NB4 (cell line): ENCODE data around the gene OLFML2B.

Source experiments
- MYC ChIP-seq: IDR thresholded peaks from 2 replicates; pipeline ENCODE4 v1.6.1; 2011; ENCODE audit warnings: low read depth, low read length
- POLR2A ChIP-seq: IDR thresholded peaks from 2 replicates; pipeline ENCODE4 v1.6.1; 2011; ENCODE audit warnings: mild to moderate bottlenecking; ENCODE audit not compliant: insufficient read length; ENCODE audit errors: extremely low read depth
- TF ChIP-seq, protein P1 (sequence below): IDR thresholded peaks from one replicate; pipeline ENCODE4 v1.5.1; 2012; ENCODE audit warnings: low read depth, low read length
- TF ChIP-seq, protein P2 (sequence below): IDR thresholded peaks from 2 replicates; pipeline ENCODE4 v1.6.1; 2011; ENCODE audit warnings: low read depth, low read length

DNA sequence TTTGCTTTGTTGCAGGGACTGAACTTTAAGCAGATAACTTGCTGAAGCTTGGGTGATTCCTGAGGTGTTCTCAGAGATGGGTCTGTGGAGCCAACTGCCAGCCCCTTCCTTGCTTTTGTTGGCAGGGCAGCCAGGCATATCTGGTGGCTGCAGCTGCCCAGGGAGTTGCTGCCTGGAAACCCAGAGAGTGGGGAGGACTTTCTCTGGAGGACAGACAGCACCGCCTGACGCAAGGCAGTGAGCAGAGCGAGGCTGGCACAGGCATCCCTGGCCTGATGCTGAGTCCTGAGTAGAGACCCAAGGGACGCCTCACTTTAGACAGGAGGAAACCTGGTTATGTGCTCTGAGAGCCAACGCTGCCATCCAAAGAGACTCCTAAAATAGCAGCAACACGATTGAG lies 9.8 kb upstream of the OLFML2B start:
- TF ChIP-seq, protein P1, sequence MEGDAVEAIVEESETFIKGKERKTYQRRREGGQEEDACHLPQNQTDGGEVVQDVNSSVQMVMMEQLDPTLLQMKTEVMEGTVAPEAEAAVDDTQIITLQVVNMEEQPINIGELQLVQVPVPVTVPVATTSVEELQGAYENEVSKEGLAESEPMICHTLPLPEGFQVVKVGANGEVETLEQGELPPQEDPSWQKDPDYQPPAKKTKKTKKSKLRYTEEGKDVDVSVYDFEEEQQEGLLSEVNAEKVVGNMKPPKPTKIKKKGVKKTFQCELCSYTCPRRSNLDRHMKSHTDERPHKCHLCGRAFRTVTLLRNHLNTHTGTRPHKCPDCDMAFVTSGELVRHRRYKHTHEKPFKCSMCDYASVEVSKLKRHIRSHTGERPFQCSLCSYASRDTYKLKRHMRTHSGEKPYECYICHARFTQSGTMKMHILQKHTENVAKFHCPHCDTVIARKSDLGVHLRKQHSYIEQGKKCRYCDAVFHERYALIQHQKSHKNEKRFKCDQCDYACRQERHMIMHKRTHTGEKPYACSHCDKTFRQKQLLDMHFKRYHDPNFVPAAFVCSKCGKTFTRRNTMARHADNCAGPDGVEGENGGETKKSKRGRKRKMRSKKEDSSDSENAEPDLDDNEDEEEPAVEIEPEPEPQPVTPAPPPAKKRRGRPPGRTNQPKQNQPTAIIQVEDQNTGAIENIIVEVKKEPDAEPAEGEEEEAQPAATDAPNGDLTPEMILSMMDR = no peak
- TF ChIP-seq MYC = no peak
- no peak for TF ChIP-seq POLR2A
- TF ChIP-seq, protein P2, sequence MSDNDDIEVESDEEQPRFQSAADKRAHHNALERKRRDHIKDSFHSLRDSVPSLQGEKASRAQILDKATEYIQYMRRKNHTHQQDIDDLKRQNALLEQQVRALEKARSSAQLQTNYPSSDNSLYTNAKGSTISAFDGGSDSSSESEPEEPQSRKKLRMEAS = no peak
